Stomach (tissue), 4 donors: ENCODE measurements around the gene OR51I1.

Source experiments
- CTCF ChIP-seq, 7 experiments: fragments of 450-650 bp in 4 of 7; fragments of 200-600 bp in 3 of 7; sonication (generic) in 3 of 7; IDR thresholded peaks; one replicate each; pipeline ENCODE4 v1.5.1; 2016 to 2019; ENCODE audit warnings: antibody characterized with exemption in 7 of 7, control low read depth in 2 of 7, mild to moderate bottlenecking in 1 of 7
- POLR2A ChIP-seq, 4 donors: fragments of 450-650 bp; IDR thresholded peaks; one replicate each; pipeline ENCODE4 v1.6.1; 2016; ENCODE audit warnings: antibody characterized with exemption in 4 of 4, control low read depth in 2 of 4, mild to moderate bottlenecking in 1 of 4, moderate library complexity in 1 of 4
- POLR2AphosphoS5 ChIP-seq, 3 donors: sonication (generic); formaldehyde crosslinking; IDR thresholded peaks; one replicate each; pipeline ENCODE4 v1.6.1; 2016; ENCODE audit warnings: antibody characterized with exemption in 3 of 3

- TF ChIP-seq POLR2AphosphoS5 (IDR thresholded peaks at IDR 0.05) (no peak), CTCF (IDR thresholded peaks at IDR 0.05) (no peak), POLR2A (IDR thresholded peaks at IDR 0.05) (no peak)
Observed at GRCh38 chr11:5488798-5489399, 47.6 kb upstream of the OR51I1 start.
